Astrocyte of the hippocampus (primary cell): ENCODE results near the gene PRKAR2B.
"Not testable (repeated sequence)": the region's sequence is repeated elsewhere in the genome, so short reads cannot be mapped to it uniquely, and the experiment has no call there.

ENCODE experiments used
- DNase-seq: peaks from one replicate; pipeline ENCODE4 v3.0.0; 2011; ENCODE audit warnings: low read depth, low spot score

The PRKAR2B gene

GRCh38 chr7:107154826-107155225 lies 110.3 kb downstream of the PRKAR2B start:
- DNase-seq = no peak

DNA sequence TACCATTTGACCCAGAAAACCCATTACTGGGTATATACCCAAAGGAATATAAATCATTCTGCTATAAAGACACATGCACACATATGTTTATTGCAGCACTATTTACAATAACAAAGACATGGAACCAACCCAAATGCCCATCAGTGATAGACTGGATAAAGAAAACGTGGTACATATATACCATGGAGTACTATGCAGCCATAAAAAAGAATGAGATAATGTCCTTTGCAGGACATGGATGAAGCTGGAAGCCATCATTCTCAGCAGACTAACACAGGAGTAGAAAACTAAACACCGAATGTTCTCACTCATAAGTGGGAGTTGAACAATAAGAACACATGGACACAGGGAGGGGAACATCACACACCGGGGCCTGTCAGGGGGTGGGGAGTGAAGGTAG lies 111.2 kb downstream of the PRKAR2B start:
- not testable (repeated sequence) for DNase-seq

DNA sequence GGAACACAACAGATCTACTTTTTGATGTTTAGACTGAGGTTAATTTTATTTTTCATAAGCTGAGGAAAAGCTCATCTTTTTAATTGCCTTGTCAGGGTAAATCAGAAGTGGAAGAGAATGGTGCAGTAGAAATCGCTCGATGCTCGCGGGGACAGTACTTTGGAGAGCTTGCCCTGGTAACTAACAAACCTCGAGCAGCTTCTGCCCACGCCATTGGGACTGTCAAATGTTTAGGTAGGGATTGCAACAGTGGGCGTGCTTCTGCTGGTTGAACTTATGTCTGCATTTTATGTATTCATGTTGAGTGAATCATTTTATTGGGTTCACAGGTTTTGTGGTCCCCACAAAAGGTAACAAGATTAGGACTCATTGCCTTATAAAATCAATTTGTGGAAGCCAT lies 112.6 kb downstream of the PRKAR2B start:
- no peak for DNase-seq

DNA sequence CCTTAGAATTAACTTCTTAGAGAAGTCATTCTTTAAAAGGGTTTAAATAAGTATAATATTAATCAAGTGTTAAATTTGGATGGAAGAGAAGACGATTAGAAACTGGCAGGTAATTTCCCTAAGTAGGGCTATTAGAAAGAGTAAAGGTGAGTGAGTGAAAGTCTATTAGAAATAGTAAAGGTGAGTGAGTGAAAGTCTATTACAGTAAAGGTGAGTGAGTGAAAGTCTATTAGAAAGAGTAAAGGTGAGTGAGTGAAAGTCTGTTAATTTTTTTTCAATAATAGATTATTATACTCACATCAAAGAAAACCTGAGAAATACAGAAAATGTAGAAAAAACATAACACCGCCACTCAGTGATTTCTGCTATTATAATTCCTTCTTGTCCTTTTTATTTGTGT lies 113.5 kb downstream of the PRKAR2B start:
- no peak for DNase-seq

GRCh38 chr7:107160389-107160788 lies 115.9 kb downstream of the PRKAR2B start:
- no peak for DNase-seq

DNA sequence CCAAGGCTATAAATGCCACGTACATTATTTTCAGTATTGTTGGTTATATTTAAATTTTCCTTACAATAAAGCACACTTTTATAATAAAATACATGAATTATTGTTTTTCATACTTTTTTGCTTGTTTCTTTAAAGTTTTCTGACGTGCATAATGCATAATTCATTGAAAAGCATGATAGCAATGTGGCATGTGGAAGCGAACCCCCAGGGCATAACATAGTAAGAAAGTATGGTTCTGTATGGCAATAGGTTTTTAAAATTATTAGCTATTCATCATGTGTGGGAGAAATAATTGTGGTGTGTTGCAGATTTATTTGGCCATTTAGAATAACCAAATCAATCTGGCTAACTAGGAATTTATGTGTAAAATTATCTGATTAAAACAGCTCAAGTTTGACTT lies 116.9 kb downstream of the PRKAR2B start:
- no peak for DNase-seq

GRCh38 chr7:107162475-107162874 lies 118.0 kb downstream of the PRKAR2B start:
- DNase-seq = no peak

- DNase-seq = no peak
Measured at GRCh38 chr7:107164092-107164491, 119.6 kb downstream of the PRKAR2B start.

- DNase-seq = no peak
Measured at GRCh38 chr7:107165341-107165740, 120.8 kb downstream of the PRKAR2B start.

DNA sequence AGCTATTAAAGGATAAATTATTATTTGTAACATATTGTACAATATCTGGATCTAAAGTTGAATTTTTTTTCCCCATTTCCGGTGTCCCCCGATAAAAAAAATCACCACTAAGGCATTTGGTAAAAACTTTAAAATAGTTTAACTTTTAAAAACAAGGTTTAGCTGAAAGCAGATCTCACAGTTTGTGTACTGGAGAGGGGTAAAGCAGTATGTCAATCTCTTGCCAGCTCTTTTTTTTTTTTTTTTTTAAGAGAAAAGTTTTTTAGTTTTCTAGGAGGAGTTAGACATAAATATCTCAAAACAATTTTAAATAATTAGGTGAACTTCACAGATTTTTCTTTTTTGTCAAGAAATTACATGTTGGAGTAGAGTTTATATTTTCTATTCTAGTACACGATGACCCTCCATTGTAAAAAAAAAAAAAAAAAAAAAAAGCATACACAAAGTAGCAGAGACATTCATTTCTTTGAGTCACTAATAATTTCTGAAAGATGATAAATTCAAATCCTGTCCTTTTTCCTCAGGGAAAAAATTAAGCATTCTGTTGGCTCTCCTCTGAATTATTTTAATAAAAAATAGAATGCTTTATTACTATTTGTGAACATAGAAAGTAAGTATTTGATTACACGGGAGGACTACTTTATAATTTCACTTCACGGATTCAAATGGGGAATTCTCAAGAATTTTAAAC lies 122.4 kb downstream of the PRKAR2B start:
- DNase-seq = no peak

- peak; percentile 83 for DNase-seq
Measured at GRCh38 chr7:107167483-107168232, 123.2 kb downstream of the PRKAR2B start.

- peak; percentile 100 for DNase-seq
Measured at GRCh38 chr7:107168233-107169119, 124.0 kb downstream of the PRKAR2B start, which contains the start of gene HBP1. TSS of gene HBP1 (plus strand) at chr7:107169003. CDS start at chr7:107179894, 10,891 bp downstream.

GRCh38 chr7:107169120-107170050 lies 124.9 kb downstream of the PRKAR2B start:
- peak; percentile 99 for DNase-seq

DNA sequence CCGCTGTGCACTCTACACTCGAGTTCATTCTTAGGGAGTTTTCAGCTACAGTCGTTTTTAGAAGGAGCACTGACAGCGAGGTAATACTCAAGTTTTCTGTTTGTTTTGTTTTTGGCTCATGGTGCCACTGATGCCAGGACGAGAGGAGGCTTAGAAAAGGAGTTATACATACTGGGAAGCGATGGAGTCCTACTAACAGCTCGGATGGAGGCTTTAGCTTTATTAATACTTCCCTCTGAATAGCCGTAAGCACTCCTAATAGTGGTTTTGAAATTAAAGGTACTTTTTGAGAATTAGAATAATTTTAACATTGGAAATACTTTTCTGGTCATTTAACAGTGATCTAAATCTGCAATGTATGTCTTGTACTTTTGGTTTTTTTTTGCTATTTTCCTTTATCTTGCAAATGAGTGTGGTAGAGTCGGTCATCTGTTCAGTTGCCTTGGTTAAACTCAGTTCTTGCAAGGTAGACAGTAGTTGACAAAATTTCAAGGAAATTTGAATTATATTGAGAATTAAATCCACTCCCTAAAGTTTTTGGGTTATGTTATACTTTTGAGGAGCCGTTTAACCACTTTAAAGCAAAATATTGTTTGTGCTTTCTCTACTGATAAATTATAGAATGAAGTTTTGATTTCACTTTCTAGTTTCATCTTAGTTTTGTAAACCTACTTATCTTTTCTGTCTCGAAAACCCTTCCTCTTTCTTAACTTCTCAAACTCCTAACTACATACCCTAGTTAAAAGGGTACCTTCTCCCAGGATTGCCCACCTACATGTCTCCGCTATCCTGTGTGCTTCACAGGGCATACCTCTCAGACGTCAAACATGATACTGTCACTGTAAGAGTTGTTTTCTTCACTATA lies 125.8 kb downstream of the PRKAR2B start:
- DNase-seq = peak; percentile 21

DNA sequence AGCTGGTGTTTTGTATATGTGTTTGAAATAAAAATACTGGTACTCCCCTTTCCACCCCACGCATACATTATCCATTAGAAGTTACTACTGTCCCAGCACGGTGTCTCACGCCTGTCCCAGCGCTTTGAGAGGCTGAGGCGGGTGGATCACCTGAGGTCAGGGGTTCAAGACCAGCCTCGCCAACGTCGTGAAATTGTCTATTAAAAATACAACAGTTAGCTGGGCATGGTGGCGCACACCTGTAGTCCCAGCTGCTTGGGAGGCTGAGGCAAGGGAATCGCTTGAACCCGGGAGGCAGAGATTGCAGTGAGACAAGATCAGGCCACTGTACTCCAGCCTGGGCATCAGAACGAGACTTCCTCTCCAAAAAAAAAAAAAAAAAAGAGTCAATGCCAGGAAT lies 127.0 kb downstream of the PRKAR2B start:
- no peak for DNase-seq

DNA sequence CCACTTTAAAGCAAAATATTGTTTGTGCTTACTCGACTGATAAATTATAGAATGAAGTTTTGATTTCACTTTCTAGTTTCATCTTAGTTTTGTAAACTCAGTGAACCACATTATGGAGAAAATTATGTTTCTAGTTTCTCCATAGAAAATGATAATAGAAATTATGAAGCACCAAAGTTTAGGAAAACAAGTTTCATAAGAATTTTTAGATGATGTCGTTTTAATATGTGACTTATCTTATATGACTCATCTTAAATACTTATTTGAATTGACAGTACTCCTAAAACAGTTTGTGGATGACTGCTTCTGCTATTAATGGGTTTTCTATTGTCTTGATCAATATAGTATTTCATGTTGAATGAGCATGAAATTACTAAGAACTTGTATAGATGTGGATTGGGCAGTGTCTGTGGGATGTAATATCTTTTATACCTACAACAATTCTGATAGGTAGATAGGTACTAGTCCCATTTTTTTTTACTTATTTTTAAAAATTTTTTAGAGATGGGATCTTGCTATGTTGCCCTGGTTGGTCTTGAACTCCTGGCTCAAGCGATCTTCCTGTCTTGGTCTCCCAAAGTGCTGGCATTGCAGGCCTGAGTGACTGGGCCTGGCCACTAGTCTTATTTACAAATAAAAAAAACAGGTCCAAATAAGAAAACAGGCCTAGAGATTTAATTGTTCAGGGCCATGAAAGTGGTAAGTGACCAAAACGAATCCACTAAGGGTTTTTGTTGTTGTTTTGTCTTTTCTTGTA lies 127.9 kb downstream of the PRKAR2B start:
- no peak for DNase-seq

- DNase-seq = no peak
Measured at GRCh38 chr7:107173191-107173590, 128.7 kb downstream of the PRKAR2B start.

DNA sequence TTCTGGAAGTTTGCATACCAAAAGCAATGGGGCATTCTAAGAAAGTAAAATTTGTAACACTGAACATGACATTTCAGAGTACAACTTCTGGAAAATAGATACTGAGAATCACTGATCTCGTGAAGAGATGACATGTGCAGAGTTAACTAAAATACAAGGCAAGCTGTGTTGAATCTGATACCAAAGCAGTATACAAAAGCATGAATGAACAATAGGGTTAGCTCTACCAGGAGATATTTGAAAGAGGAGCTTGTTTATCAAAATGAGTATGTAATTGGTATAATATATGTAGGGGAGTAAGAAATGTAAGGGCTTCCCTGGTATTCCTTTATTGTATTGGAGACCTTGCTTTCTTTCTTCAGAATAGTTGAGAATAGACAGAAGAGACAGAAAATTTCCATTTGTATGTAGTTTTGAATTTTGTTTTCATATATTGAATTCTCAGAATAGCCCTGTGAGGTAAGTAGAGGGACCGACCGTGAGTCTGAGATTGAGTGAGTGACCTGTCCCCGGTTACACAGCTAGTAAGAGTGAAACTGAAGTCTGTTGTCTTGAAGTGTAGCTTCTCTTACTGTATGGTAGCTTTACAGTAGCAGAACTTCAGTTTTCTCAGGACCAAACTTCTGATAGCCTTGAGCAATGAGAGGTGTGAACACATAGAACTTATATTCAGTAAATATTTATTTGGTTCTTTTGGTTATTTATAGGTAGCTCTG lies 129.3 kb downstream of the PRKAR2B start:
- no peak for DNase-seq
